ENCODE measurements around the gene GALNT12.

The GALNT12 gene

DNA sequence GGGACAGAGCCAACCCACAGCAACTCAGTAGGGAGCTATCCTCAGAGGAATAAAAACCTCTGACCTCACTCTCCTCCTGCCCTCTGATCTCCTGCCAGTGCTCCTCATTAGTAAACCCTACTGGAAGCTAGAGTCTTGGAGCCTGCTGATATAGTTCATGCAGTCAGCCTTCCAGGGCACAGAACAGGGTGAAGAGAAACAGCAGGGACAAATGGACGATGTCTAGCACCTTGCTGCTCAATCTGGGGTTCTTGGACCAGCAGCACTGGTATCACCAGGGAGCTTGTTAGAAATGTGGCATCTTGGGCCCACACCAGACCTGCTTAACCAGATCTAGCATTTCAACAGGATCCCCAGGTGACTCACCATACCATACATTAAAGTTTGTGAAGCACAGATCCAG is 5.5 kb upstream of the GALNT12 start:
- Histone ChIP-seq H3K9me3 (ENCODE audit: low read length) (0 out of 2 replicates have a peak, but pooled peaks cover 3% of the 10 kb centered on the region), H3F3A (ENCODE audit: insufficient read depth, low read length) (no peaks in the 10 kb centered on the region), H3K27me3 (ENCODE audit: insufficient read depth, low read length) (peaks cover 5% of the 10 kb centered on the region; the same call in 1 of the 2 replicates), H3K36me3 (ENCODE audit: insufficient read depth, low read length) (no peaks in the 10 kb centered on the region; the same call in 1 of the 2 replicates), H2AFZ (ENCODE audit: low read length) (no peak overlapping the region), H3K9ac (ENCODE audit: low read length) (no peak overlapping the region), H3K27ac (ENCODE audit: low read depth, low read length, poor library complexity, severe bottlenecking) (no peak overlapping the region), H3K4me1 (ENCODE audit: insufficient read depth, low read length, severe bottlenecking) (peaks cover 5% of the 10 kb centered on the region), H3K79me2 (ENCODE audit: insufficient read depth, low read length) (no peaks in the 10 kb centered on the region), H4K20me1 (ENCODE audit: insufficient read depth, low read length) (no peaks in the 10 kb centered on the region), H3K4me2 (ENCODE audit: low read length) (no peak overlapping the region), H3K9me2 (ENCODE audit: low read depth, low read length) (no peaks in the 10 kb centered on the region), H3K4me3 (ENCODE audit: low read depth, low read length, poor library complexity, severe bottlenecking) (no peak overlapping the region)
- TF ChIP-seq, protein P1, sequence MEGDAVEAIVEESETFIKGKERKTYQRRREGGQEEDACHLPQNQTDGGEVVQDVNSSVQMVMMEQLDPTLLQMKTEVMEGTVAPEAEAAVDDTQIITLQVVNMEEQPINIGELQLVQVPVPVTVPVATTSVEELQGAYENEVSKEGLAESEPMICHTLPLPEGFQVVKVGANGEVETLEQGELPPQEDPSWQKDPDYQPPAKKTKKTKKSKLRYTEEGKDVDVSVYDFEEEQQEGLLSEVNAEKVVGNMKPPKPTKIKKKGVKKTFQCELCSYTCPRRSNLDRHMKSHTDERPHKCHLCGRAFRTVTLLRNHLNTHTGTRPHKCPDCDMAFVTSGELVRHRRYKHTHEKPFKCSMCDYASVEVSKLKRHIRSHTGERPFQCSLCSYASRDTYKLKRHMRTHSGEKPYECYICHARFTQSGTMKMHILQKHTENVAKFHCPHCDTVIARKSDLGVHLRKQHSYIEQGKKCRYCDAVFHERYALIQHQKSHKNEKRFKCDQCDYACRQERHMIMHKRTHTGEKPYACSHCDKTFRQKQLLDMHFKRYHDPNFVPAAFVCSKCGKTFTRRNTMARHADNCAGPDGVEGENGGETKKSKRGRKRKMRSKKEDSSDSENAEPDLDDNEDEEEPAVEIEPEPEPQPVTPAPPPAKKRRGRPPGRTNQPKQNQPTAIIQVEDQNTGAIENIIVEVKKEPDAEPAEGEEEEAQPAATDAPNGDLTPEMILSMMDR (IDR thresholded peaks at IDR 0.05; ENCODE audit: low read length), result no peak
- no peak for TF ChIP-seq EZH2 (IDR thresholded peaks at IDR 0.05; ENCODE audit: borderline replicate concordance, low read length)

GRCh38 chr9:98804083-98804482 is 3.4 kb upstream of the GALNT12 start:
- no peak overlapping the region for H3K9ac ChIP-seq (ENCODE audit: low read length)
- no peaks in the 10 kb centered on the region for H4K20me1 ChIP-seq (ENCODE audit: insufficient read depth, low read length)
- TF ChIP-seq, protein P1 (IDR thresholded peaks at IDR 0.05; ENCODE audit: low read length), result no peak
- TF ChIP-seq EZH2 (IDR thresholded peaks at IDR 0.05; ENCODE audit: borderline replicate concordance, low read length), result no peak
- H2AFZ ChIP-seq (ENCODE audit: low read length), result no peak overlapping the region
- H3K36me3 ChIP-seq (ENCODE audit: insufficient read depth, low read length), result no peaks in the 10 kb centered on the region
- H3K4me3 ChIP-seq (ENCODE audit: low read depth, low read length, poor library complexity, severe bottlenecking), result no peak overlapping the region
- no peak overlapping the region for H3K4me2 ChIP-seq (ENCODE audit: low read length)
- no peaks in the 10 kb centered on the region for H3F3A ChIP-seq (ENCODE audit: insufficient read depth, low read length)
- H3K27ac ChIP-seq (ENCODE audit: low read depth, low read length, poor library complexity, severe bottlenecking), result no peak overlapping the region
- H3K4me1 ChIP-seq (ENCODE audit: insufficient read depth, low read length, severe bottlenecking), result peaks cover 21% of the 10 kb centered on the region
- H3K27me3 ChIP-seq (ENCODE audit: insufficient read depth, low read length), result peaks cover 5% of the 10 kb centered on the region; the same call in 1 of the 2 replicates
- no peaks in the 10 kb centered on the region for H3K9me2 ChIP-seq (ENCODE audit: low read depth, low read length)
- H3K79me2 ChIP-seq (ENCODE audit: insufficient read depth, low read length), result no peaks in the 10 kb centered on the region
- H3K9me3 ChIP-seq (ENCODE audit: low read length), result no peaks in the 10 kb centered on the region

DNA sequence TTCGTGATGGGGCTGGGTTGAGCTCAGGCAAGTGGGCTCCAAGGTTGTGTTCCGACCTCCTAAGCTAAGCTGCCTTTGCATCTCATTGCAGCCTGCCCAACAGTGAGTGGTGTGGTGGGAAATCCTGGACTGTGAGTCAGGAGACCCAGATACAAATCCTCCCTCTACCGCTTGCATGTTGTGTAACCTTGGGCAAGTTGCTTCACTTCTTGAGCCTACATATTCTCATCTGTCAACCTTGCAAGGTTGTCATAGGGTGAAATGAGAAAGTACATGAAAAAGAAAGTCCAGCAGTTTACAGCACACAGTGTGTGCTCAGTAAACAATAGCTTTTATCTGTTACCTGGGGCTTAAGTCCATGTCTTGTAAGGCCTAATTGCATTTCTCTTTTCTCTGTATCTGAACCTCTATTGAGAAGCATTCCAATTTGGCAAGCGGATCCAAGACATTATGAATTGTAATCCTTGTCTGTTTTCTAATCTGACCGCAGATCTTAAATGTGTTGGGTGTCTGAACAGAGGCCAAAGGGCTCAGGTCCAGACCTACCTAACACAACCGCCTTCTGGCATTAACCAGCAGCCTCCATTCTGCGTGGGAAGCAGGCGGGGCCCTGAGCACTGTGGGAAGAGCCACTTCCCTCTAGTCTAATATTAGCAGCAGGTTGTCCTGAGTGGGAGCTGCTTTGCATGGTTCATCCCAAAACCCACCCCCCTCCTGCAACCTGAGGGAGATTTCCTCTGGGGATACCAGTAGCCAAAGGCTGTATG is 1.8 kb upstream of the GALNT12 start:
- Histone ChIP-seq H3F3A (ENCODE audit: insufficient read depth, low read length) (no peaks in the 10 kb centered on the region), H3K79me2 (ENCODE audit: insufficient read depth, low read length) (no peaks in the 10 kb centered on the region), H3K36me3 (ENCODE audit: insufficient read depth, low read length) (no peaks in the 10 kb centered on the region), H3K9me3 (ENCODE audit: low read length) (no peaks in the 10 kb centered on the region), H3K4me1 (ENCODE audit: insufficient read depth, low read length, severe bottlenecking) (peaks cover 24% of the 10 kb centered on the region), H3K27me3 (ENCODE audit: insufficient read depth, low read length) (no peaks in the 10 kb centered on the region), H4K20me1 (ENCODE audit: insufficient read depth, low read length) (no peaks in the 10 kb centered on the region), H3K9me2 (ENCODE audit: low read depth, low read length) (no peaks in the 10 kb centered on the region), H3K9ac (ENCODE audit: low read length) (no peak overlapping the region), H3K4me2 (ENCODE audit: low read length) (no peak overlapping the region), H2AFZ (ENCODE audit: low read length) (no peak overlapping the region), H3K4me3 (ENCODE audit: low read depth, low read length, poor library complexity, severe bottlenecking) (no peak overlapping the region), H3K27ac (ENCODE audit: low read depth, low read length, poor library complexity, severe bottlenecking) (no peak overlapping the region)
- no peak for TF ChIP-seq EZH2 (IDR thresholded peaks at IDR 0.05; ENCODE audit: borderline replicate concordance, low read length)
- TF ChIP-seq, protein P1 (IDR thresholded peaks at IDR 0.05; ENCODE audit: low read length), result no peak
